ENCODE data around the gene KRTAP22-2. TPM values are rescaled to one million over a fixed set of nuclear protein-coding genes. Genes with fewer than 3 reads are reported as not detected.

The KRTAP22-2 gene
- total and polyA plus RNA-seq, 10 donors, result not detected

DNA sequence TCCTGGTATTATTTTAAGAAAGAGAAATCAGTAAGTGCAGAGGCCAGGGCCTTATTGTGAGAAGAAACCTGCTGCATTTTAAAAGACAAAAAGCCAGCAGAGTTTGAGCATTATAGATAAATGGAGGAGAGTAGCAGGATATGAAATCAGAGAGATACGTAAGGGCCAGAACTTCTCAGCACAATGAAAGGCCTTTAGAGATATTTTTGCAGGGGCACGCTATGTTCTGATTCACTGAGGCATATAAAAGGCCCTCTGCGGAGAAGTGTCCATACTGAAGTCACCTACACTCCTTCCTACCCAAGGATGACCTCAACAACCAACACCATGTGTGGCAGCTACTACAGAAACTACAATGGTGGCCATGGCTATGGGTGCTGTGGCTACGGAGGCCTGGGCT is 1.9 kb upstream of the KRTAP22-2 start, which contains the start of gene KRTAP6-3:
TSS of gene KRTAP6-3 (plus strand) at position 301 of the 400 bp plus-strand sequence. CDS start at position 307, 6 bp downstream.
- Histone ChIP-seq H3K4me3 (no peak within 1 kb of the TSS), H3K36me3 (no peaks in the 10 kb centered on the region), H3K9me3 (peaks cover 0 to 8% (median 0%) of the 10 kb centered on the region in 8 donors), H3K27me3 (replicated peaks in 1 of 7) (no peaks in the 10 kb centered on the region), H3K4me1 (no peaks in the 10 kb centered on the region), H3K27ac (no peak within 1 kb of the TSS)
- no peak for DNase-seq
- TF ChIP-seq POLR2AphosphoS5 (IDR thresholded peaks at IDR 0.05), result no peak
- intact Hi-C loops (cut with DNase I; ENCODE audit: low total_unique reads), result no loop called here
- WGBS, 5 donors, result 80 to 95% (median 89%) methylated on average over 4 of the region's 4 CpGs

DNA sequence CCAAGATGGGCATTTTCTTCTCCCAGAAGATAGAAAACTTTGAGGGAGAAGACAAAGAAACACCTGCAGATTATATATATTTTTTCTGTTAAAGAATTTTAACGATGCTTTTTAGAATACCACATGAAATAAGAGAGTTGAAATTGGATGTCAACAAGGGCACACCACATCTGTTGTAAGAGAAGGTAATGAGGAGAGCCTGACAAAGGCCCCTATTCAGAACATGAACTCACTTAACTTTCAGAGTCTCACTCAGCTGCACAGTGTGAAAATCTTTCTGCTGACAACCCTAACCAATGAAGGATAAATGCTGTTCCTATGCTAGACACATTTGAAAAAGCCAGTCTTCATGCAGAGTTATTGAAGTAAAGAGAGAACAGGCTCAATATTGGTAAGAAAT is 7.3 kb downstream of the KRTAP22-2 start:
- TF ChIP-seq POLR2A (IDR thresholded peaks at IDR 0.05) (no peak), POLR2AphosphoS5 (IDR thresholded peaks at IDR 0.05) (no peak)
- TF ChIP-seq, protein P1, sequence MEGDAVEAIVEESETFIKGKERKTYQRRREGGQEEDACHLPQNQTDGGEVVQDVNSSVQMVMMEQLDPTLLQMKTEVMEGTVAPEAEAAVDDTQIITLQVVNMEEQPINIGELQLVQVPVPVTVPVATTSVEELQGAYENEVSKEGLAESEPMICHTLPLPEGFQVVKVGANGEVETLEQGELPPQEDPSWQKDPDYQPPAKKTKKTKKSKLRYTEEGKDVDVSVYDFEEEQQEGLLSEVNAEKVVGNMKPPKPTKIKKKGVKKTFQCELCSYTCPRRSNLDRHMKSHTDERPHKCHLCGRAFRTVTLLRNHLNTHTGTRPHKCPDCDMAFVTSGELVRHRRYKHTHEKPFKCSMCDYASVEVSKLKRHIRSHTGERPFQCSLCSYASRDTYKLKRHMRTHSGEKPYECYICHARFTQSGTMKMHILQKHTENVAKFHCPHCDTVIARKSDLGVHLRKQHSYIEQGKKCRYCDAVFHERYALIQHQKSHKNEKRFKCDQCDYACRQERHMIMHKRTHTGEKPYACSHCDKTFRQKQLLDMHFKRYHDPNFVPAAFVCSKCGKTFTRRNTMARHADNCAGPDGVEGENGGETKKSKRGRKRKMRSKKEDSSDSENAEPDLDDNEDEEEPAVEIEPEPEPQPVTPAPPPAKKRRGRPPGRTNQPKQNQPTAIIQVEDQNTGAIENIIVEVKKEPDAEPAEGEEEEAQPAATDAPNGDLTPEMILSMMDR (IDR thresholded peaks at IDR 0.05 in 8 of 11, conservative IDR thresholded peaks at IDR 0.05 in 3 of 11), result no peak
- Histone ChIP-seq H3K27me3 (replicated peaks in 1 of 7) (no peaks in the 10 kb centered on the region), H3K4me1 (no peaks in the 10 kb centered on the region), H3K4me3 (no peak overlapping the region), H3K36me3 (no peaks in the 10 kb centered on the region), H3K27ac (no peak overlapping the region), H3K9me3 (no peaks in the 10 kb centered on the region)
- no peak for DNase-seq
- intact Hi-C loops (cut with DNase I; ENCODE audit: low total_unique reads), result no loop called here
- WGBS, 5 donors, result 78 to 81% (median 78%) methylated on average over 1 of the region's 1 CpG

DNA sequence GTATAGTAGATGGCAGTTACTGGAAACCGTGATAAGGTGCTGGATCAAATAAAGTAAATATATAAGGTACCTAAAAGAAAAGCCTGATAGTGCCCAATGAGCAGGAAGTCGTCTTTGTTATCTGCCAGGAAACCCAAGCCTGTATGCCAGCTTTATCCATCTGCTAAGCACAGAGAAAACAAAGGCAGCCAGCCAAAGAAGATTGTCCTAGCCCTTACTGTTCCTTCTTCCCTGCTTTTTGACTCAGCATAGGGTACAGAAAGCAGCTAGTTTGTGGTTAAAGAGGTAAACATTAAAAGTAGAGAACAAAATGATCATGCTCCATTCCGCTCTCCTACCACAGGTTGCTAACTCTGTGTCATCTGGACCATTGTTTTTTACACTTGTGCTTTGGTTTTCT is 10.1 kb downstream of the KRTAP22-2 start:
- no peak for DNase-seq
- WGBS, 5 donors, result 51 to 66% (median 59%) methylated on average over 3 of the region's 3 CpGs

DNA sequence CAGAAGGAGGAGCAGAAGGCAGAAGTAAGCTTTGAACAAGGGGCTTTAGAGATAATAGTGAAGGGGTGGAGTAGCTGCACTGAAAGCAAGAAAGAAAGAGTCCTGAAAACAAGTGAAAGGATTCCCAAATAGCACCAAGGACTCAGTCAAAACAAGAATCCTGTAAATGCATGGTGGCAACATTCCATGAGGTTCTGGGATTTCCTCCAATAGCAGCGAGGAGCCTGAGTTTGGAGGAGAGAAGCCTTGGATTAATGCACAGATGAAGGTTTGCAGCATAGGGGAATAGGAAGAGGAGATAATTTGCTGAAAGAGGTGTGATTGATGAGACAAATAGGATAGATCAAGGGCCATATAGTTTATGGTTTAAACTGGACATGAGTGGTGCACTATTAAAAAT is 10.9 kb downstream of the KRTAP22-2 start:
- H3K27me3 ChIP-seq (replicated peaks in 1 of 7), result no peaks in the 10 kb centered on the region
- no peaks in the 10 kb centered on the region for H3K9me3 ChIP-seq
- no peaks in the 10 kb centered on the region for H3K36me3 ChIP-seq
- no peak for DNase-seq
- H3K27ac ChIP-seq, result no peak overlapping the region
- WGBS, 5 donors, result 59 to 77% (median 68%) methylated on average over 1 of the region's 1 CpG
- TF ChIP-seq POLR2AphosphoS5 (IDR thresholded peaks at IDR 0.05), result no peak
- no peak for TF ChIP-seq POLR2A (IDR thresholded peaks at IDR 0.05)
- TF ChIP-seq, protein P1 (IDR thresholded peaks at IDR 0.05 in 8 of 11, conservative IDR thresholded peaks at IDR 0.05 in 3 of 11), result no peak
- intact Hi-C loops (cut with DNase I; ENCODE audit: low total_unique reads), result no loop called here
- no peaks in the 10 kb centered on the region for H3K4me1 ChIP-seq
- H3K4me3 ChIP-seq, result no peak overlapping the region

More for the DNA sequence above, 10.1 kb downstream of the KRTAP22-2 start:
- TF ChIP-seq POLR2AphosphoS5 (IDR thresholded peaks at IDR 0.05), result no peak
- TF ChIP-seq, protein P1 (IDR thresholded peaks at IDR 0.05 in 8 of 11, conservative IDR thresholded peaks at IDR 0.05 in 3 of 11), result no peak
- TF ChIP-seq POLR2A (IDR thresholded peaks at IDR 0.05), result no peak
- H3K36me3 ChIP-seq, result no peaks in the 10 kb centered on the region
- no peak overlapping the region for H3K4me3 ChIP-seq
- H3K27me3 ChIP-seq (replicated peaks in 1 of 7), result no peaks in the 10 kb centered on the region
- no peaks in the 10 kb centered on the region for H3K9me3 ChIP-seq
- intact Hi-C loops (cut with DNase I; ENCODE audit: low total_unique reads), result no loop called here
- no peaks in the 10 kb centered on the region for H3K4me1 ChIP-seq
- no peak overlapping the region for H3K27ac ChIP-seq

DNA sequence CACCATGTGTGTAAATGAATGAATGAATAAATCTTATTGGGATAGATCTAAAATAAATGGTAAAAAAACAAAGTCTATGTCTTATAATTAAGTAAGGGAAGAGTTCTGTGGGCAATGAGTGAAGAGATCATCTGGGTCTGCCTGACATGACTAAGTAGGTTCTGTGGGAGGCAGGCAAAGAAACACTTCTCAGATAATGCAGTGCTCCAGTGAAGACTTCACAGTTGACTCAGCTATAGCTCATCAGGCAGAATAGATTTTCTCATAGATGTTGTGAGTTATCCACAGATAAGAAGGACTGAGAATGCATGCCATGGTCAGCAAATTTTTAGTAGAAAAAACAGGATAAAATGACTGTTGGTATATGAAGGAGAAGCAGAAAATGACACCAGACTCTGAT is 12.4 kb downstream of the KRTAP22-2 start:
- Histone ChIP-seq H3K4me1 (no peaks in the 10 kb centered on the region), H3K36me3 (no peaks in the 10 kb centered on the region), H3K4me3 (no peak overlapping the region), H3K9me3 (no peaks in the 10 kb centered on the region), H3K27ac (no peak overlapping the region), H3K27me3 (replicated peaks in 1 of 7) (no peaks in the 10 kb centered on the region)
- intact Hi-C loops (cut with DNase I; ENCODE audit: low total_unique reads), result no loop called here
- TF ChIP-seq POLR2A (IDR thresholded peaks at IDR 0.05), result no peak
- no peak for TF ChIP-seq POLR2AphosphoS5 (IDR thresholded peaks at IDR 0.05)
- TF ChIP-seq, protein P1 (IDR thresholded peaks at IDR 0.05 in 8 of 11, conservative IDR thresholded peaks at IDR 0.05 in 3 of 11), result no peak
- no peak for DNase-seq
